ENCODE measurements around the gene TP53I11. TPM values are rescaled to one million over a fixed set of nuclear protein-coding genes. Genes with fewer than 3 reads are reported as not detected.

The TP53I11 gene
- total and polyA plus RNA-seq, 2 donors (not counting 3 experiments of a cell fraction or from before 2014, with no cell fraction given) = 31.5 to 79.4 TPM

DNA sequence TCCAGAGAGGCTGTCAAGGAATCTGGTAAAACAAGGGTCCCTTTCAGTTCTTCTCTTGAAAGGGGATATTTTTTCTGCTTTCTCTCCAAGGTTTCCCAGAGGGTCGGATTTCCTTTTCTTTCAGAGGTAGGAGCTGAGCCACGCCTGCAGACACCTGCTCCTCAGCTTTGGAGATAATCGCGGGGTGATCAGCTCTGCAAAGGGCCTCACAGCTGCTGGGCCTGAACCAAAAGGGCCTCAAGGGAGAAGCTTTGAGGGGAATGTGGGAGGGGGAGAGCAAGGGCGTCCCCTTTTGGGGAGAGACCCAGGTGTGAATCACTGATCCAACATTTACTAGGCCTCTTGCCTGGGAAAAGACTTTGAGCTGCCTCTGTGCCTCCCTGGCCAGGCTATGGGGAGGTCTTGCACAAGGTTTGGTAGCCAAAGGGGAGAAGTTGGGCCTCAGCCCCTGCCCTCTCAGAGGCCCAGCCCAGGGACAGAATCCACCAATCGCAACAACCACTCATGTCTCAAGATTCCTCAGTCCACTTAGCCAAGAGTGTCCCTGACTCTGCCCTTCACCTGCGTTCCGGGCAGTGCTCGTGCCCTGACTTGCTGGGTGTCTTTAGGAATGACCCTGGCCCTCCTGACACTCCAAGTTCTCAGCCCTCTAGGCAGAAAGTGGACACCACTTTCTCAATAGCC is 14.0 kb upstream of the TP53I11 start:
- Histone ChIP-seq H4K20me1 (replicated peaks; ENCODE audit: control insufficient read depth, extremely low read depth, insufficient read depth, low read length) (no peaks in the 10 kb centered on the region), H3K27me3 (ENCODE audit: control insufficient read depth in 2 of 2, insufficient read depth in 2 of 2, low read length in 2 of 2) (no peaks in the 10 kb centered on the region), H3K27ac (ENCODE audit: insufficient read depth, low read depth, low read length) (no peak overlapping the region), H3K9ac (replicated peaks; ENCODE audit: extremely low read depth, insufficient read depth, low read length) (no peak overlapping the region), H3K4me1 (ENCODE audit: control insufficient read depth, extremely low read depth, insufficient read depth, low read length) (no peaks in the 10 kb centered on the region), H3K79me2 (ENCODE audit: control insufficient read depth, insufficient read depth, low read length) (no peaks in the 10 kb centered on the region), H2AFZ (ENCODE audit: low read depth, low read length) (no peak overlapping the region), H3K36me3 (ENCODE audit: control insufficient read depth in 2 of 2, extremely low read depth in 1 of 2, insufficient read depth in 2 of 2, low read length in 2 of 2) (no peaks in the 10 kb centered on the region), H3K4me2 (ENCODE audit: insufficient read depth, low read length) (no peak overlapping the region), H3K9me1 (replicated peaks; ENCODE audit: control insufficient read depth, extremely low read depth, insufficient read depth, low read length) (no peaks in the 10 kb centered on the region), H3K4me3 (replicated peaks in 1 of 3; ENCODE audit: insufficient read depth in 1 of 3, low read depth in 1 of 3, low read length in 3 of 3) (no peak overlapping the region), H3K9me3 (replicated peaks; ENCODE audit: control insufficient read depth, insufficient read depth, low read length) (no peaks in the 10 kb centered on the region)
- FAIRE-seq (no peak), DNase-seq (ENCODE audit: low read depth, low spot score) (no peak)
- ChIA-PET CTCF (interaction anchor here (0.6 to 2.0 kb wide), 8 partner anchors 9 to 1275 kb away, joined by 3 to 7 read pairs (median 4); no protein-coding TSS in a partner anchor), POLR2A (no interaction called here)
- no TSS peak for BruUV-seq (replicated peaks)
- TF ChIP-seq FOS (IDR thresholded peaks at IDR 0.05; ENCODE audit: borderline replicate concordance, insufficient read depth, low read length) (no peak), POLR2AphosphoS5 (IDR thresholded peaks at IDR 0.05; ENCODE audit: insufficient read depth, low read depth, low read length) (no peak), MYC (IDR thresholded peaks at IDR 0.05; ENCODE audit: low read depth, low read length) (no peak)
- dilution Hi-C loops (cut with MboI; ENCODE audit: extremely low pct_ligation_motif_present, low sequenced_read_pairs) (no loop called here), intact Hi-C loops (cut with micrococcal nuclease) (no loop called here)

DNA sequence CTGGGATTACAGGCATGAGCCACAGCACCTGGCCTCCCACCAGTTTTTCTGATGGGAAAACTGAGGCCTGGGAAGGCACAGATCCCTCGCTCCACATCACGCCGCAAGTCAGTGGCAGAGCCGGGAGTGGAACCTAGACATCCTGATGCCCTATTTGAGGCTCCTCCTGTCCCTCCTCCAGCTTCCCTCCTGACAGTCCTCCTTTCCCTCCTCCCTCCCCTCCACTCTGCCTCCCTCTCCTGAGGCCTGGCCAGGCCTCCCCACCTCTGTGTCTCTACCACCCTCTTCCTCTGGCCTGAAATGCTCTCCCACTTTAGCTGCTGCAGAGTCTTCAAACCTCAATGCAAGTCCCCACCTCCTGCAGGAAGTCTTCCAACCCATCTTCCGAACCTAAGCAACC is 13.3 kb upstream of the TP53I11 start:
- no peak overlapping the region for H3K9ac ChIP-seq (replicated peaks; ENCODE audit: extremely low read depth, insufficient read depth, low read length)
- no peak overlapping the region for H3K4me3 ChIP-seq (replicated peaks in 1 of 3; ENCODE audit: insufficient read depth in 1 of 3, low read depth in 1 of 3, low read length in 3 of 3)
- H3K4me1 ChIP-seq (ENCODE audit: control insufficient read depth, extremely low read depth, insufficient read depth, low read length) = no peaks in the 10 kb centered on the region
- no peak overlapping the region for H2AFZ ChIP-seq (ENCODE audit: low read depth, low read length)
- no peak overlapping the region for H3K27ac ChIP-seq (ENCODE audit: insufficient read depth, low read depth, low read length)
- TF ChIP-seq, protein P1, sequence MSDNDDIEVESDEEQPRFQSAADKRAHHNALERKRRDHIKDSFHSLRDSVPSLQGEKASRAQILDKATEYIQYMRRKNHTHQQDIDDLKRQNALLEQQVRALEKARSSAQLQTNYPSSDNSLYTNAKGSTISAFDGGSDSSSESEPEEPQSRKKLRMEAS (IDR thresholded peaks at IDR 0.05; ENCODE audit: insufficient read depth, insufficient read length) = no peak
- no peak for TF ChIP-seq POLR2AphosphoS5 (IDR thresholded peaks at IDR 0.05; ENCODE audit: insufficient read depth, low read depth, low read length)
- no peak for TF ChIP-seq JUN (IDR thresholded peaks at IDR 0.05; ENCODE audit: borderline replicate concordance, insufficient read depth, insufficient read length, low read depth)
- TF ChIP-seq GATA2 (IDR thresholded peaks at IDR 0.05; ENCODE audit: insufficient read depth, insufficient read length, low read depth, low read length) = no peak
- no peak for TF ChIP-seq EZH2 (IDR thresholded peaks at IDR 0.05; ENCODE audit: borderline replicate concordance, low read depth, low read length, severe bottlenecking)
- TF ChIP-seq MYC (IDR thresholded peaks at IDR 0.05; ENCODE audit: low read depth, low read length) = no peak
- TF ChIP-seq FOS (IDR thresholded peaks at IDR 0.05; ENCODE audit: borderline replicate concordance, insufficient read depth, low read length) = no peak
- no peak for TF ChIP-seq POLR2A (IDR thresholded peaks at IDR 0.05; ENCODE audit: low read depth, low read length)
- TF ChIP-seq, protein P2, sequence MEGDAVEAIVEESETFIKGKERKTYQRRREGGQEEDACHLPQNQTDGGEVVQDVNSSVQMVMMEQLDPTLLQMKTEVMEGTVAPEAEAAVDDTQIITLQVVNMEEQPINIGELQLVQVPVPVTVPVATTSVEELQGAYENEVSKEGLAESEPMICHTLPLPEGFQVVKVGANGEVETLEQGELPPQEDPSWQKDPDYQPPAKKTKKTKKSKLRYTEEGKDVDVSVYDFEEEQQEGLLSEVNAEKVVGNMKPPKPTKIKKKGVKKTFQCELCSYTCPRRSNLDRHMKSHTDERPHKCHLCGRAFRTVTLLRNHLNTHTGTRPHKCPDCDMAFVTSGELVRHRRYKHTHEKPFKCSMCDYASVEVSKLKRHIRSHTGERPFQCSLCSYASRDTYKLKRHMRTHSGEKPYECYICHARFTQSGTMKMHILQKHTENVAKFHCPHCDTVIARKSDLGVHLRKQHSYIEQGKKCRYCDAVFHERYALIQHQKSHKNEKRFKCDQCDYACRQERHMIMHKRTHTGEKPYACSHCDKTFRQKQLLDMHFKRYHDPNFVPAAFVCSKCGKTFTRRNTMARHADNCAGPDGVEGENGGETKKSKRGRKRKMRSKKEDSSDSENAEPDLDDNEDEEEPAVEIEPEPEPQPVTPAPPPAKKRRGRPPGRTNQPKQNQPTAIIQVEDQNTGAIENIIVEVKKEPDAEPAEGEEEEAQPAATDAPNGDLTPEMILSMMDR (IDR thresholded peaks at IDR 0.05; ENCODE audit: extremely low read depth in 1 of 2, insufficient read depth in 1 of 2, low read depth in 1 of 2, low read length in 2 of 2) = no peak
- DNase-seq (ENCODE audit: low read depth, low spot score) = no peak
- H4K20me1 ChIP-seq (replicated peaks; ENCODE audit: control insufficient read depth, extremely low read depth, insufficient read depth, low read length) = no peaks in the 10 kb centered on the region
- H3K36me3 ChIP-seq (ENCODE audit: control insufficient read depth in 2 of 2, extremely low read depth in 1 of 2, insufficient read depth in 2 of 2, low read length in 2 of 2) = no peaks in the 10 kb centered on the region
- intact Hi-C loops (cut with micrococcal nuclease) (no loop called here), dilution Hi-C loops (cut with MboI; ENCODE audit: extremely low pct_ligation_motif_present, low sequenced_read_pairs) (no loop called here)
- no peaks in the 10 kb centered on the region for H3K9me3 ChIP-seq (replicated peaks; ENCODE audit: control insufficient read depth, insufficient read depth, low read length)
- H3K9me1 ChIP-seq (replicated peaks; ENCODE audit: control insufficient read depth, extremely low read depth, insufficient read depth, low read length) = no peaks in the 10 kb centered on the region
- POLR2A ChIA-PET = no interaction called here
- no peak overlapping the region for H3K4me2 ChIP-seq (ENCODE audit: insufficient read depth, low read length)
- no peaks in the 10 kb centered on the region for H3K27me3 ChIP-seq (ENCODE audit: control insufficient read depth in 2 of 2, insufficient read depth in 2 of 2, low read length in 2 of 2)
- CTCF ChIA-PET = interaction anchor here (0.7 to 2.0 kb wide), 6 partner anchors 9 to 1275 kb away, joined by 3 to 7 read pairs (median 4); no protein-coding TSS in a partner anchor
- H3K79me2 ChIP-seq (ENCODE audit: control insufficient read depth, insufficient read depth, low read length) = no peaks in the 10 kb centered on the region
- no TSS peak for BruUV-seq (replicated peaks)
- no peak for FAIRE-seq

Measured in endothelial cell of umbilical vein (primary cell).